Measurements from ENCODE around the gene PXDN. TPM values are rescaled to one million over a fixed set of nuclear protein-coding genes. Genes with fewer than 3 reads are reported as not detected.
A peak's percentile ranks its signal among the peaks of the same experiment; 100 is the strongest.

Gene PXDN
- total and polyA plus RNA-seq, 9 donors = 36.0 to 116 (median 54.5) TPM

DNA sequence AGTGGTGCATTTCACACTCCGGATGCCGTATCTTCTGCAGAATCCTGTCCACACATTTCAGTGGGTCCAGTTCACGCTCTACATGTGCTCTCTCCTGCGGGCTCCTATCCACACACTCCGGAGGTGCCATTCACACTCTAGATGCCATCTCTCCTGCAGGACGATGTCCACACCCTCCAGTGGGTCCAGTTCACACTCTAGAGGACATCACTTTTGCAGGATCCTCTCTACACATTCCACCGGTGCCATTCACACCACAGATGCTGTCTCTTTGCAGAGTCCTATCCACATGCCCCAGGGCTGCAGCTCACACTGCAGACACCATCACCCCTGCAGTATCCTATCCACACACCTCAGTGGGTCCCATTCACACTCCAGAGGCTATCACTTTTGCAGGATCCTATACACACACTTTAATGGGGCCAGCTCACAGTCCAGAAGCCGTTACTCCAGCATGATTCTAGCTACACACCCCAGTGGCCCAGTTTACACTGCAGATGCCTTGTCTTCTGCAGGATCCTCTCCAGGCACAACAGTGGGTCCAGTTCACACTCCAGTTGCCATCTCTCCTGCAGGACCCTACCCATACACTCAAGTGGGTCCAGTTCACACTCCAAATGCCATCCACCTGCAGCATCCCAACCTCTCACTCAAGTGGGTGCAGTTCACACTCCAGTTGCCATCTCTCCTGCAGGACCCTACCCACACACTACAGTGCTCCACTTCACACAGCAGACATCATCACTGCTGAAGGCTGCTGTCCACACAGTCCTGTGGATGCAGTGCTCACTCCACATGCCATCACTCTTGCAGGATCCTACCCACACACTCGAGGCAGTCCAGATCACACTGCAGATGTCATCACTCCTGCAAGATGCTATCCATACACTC lies 2.1 kb upstream of the PXDN start:
- WGBS, 3 donors = 87 to 90% (median 90%) methylated on average over 9 of the region's 9 CpGs
- peak in 1 of 5 donors; percentile 11 for DNase-seq
- TF ChIP-seq, protein P1, sequence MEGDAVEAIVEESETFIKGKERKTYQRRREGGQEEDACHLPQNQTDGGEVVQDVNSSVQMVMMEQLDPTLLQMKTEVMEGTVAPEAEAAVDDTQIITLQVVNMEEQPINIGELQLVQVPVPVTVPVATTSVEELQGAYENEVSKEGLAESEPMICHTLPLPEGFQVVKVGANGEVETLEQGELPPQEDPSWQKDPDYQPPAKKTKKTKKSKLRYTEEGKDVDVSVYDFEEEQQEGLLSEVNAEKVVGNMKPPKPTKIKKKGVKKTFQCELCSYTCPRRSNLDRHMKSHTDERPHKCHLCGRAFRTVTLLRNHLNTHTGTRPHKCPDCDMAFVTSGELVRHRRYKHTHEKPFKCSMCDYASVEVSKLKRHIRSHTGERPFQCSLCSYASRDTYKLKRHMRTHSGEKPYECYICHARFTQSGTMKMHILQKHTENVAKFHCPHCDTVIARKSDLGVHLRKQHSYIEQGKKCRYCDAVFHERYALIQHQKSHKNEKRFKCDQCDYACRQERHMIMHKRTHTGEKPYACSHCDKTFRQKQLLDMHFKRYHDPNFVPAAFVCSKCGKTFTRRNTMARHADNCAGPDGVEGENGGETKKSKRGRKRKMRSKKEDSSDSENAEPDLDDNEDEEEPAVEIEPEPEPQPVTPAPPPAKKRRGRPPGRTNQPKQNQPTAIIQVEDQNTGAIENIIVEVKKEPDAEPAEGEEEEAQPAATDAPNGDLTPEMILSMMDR (IDR thresholded peaks at IDR 0.05) = no peak
- intact Hi-C loops (cut with DNase I) = loop anchor here in 3 of 4 donors (5.0 to 10.0 kb wide), 2 partner anchors 72 to 159 kb away; no protein-coding TSS in a partner anchor
- no peak overlapping the region for H3K27ac ChIP-seq
- no peaks in the 10 kb centered on the region for H3K36me3 ChIP-seq
- peaks cover 2% of the 10 kb centered on the region for H3K4me1 ChIP-seq (ENCODE audit: insufficient read depth)
- no peaks in the 10 kb centered on the region for H3K27me3 ChIP-seq
- no peak overlapping the region for H3K4me3 ChIP-seq
- H3K9me3 ChIP-seq = no peaks in the 10 kb centered on the region

DNA sequence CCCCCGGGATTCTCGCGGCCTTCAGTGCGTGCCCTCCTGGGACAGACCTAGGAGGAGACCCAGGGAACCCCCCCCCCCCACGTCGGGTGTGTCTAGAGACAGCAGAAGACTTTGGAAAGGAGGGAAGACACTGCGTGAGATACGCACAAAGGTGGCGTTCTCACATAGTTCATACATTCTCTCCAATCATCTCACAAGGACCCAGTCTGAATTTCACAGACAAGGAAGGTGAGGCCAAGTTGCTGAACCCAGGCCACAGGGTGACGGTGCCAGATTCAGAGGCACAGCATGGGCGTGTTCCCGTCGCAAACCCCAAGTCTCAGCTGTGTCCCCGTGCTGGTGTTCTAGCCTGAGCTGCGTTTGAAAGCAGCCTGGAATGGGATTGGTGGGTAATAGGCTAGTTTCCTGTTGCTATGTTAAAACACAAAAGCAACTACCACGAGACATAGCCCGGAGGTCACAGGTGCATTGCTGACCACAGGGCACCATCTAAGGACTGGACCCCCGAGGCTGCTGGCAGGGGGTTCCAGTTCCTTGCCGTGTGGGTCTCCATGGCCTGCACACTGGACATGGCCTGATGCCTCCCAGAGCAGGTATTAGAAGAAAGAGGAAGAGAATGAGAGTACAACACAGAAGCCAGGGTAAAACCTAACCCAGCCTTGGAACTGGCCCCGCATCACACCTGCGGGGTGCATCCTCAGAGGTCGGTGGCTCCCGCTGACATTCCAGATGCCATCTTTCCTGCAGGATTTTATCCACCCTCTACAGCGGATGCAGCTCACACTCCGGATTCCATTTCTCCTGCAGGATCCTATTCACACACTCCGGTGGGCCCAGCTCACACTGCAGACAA lies 1.1 kb upstream of the PXDN start:
- H3K27me3 ChIP-seq = no peaks in the 10 kb centered on the region
- H3K4me3 ChIP-seq = peak overlapping the region; percentile 85
- peak overlapping the region; percentile 93 to 96 for H3K27ac ChIP-seq
- H3K9me3 ChIP-seq = no peaks in the 10 kb centered on the region
- TF ChIP-seq EP300 (IDR thresholded peaks at IDR 0.05) = no peak
- TF ChIP-seq, protein P1 (IDR thresholded peaks at IDR 0.05) = no peak
- TF ChIP-seq POLR2A (IDR thresholded peaks at IDR 0.05) = no peak
- DNase-seq = peak in 1 of 5 donors; percentile 18
- no peaks in the 10 kb centered on the region for H3K36me3 ChIP-seq
- peaks cover 8% of the 10 kb centered on the region for H3K4me1 ChIP-seq (ENCODE audit: insufficient read depth)
- intact Hi-C loops (cut with DNase I) = loop anchor here in 3 of 4 donors (5.0 to 10.0 kb wide), 2 partner anchors 71 to 158 kb away; no protein-coding TSS in a partner anchor
- 42 to 51% (median 48%) methylated on average over 26 of the region's 26 CpGs for WGBS, 3 donors

DNA sequence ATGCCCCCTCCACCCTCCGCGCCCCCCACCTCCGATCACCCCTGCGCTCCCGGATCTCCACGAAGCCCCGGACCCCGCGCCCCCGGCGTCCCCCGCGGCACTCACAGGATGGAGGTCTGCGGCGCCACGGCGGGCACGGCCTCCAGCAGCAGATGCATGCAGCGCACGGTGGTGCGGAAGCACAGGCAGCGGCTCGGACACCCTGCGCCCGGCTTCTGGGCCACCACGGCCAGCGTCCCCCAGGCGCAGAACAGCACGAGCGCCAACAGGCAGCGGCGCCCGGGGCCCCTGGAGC lies 217 bp downstream of the PXDN start:
- Histone ChIP-seq H3K4me3 (peak overlapping the region; percentile 85), H3K27me3 (no peaks in the 10 kb centered on the region), H3K9me3 (no peaks in the 10 kb centered on the region), H3K27ac (peak overlapping the region; percentile 93 to 96), H3K4me1 (ENCODE audit: insufficient read depth) (peaks cover 19% of the 10 kb centered on the region), H3K36me3 (no peaks in the 10 kb centered on the region)
- peak in 4 of 5 donors; percentile 45 to 68 (median 54) for DNase-seq
- whole genome bisulfite sequencing, 3 donors = 1% methylated on average over 33 of the region's 33 CpGs; no CpG with 5 or more reads in 2 of the 3 donors
- TF ChIP-seq, protein P1 (IDR thresholded peaks at IDR 0.05) = no peak
- TF ChIP-seq EP300 (IDR thresholded peaks at IDR 0.05) = no peak
- no peak for TF ChIP-seq POLR2A (IDR thresholded peaks at IDR 0.05)
- intact Hi-C loops (cut with DNase I) = loop anchor here (5.0 to 10.0 kb wide), 6 partner anchors 69 to 152 kb away; no protein-coding TSS in a partner anchor

DNA sequence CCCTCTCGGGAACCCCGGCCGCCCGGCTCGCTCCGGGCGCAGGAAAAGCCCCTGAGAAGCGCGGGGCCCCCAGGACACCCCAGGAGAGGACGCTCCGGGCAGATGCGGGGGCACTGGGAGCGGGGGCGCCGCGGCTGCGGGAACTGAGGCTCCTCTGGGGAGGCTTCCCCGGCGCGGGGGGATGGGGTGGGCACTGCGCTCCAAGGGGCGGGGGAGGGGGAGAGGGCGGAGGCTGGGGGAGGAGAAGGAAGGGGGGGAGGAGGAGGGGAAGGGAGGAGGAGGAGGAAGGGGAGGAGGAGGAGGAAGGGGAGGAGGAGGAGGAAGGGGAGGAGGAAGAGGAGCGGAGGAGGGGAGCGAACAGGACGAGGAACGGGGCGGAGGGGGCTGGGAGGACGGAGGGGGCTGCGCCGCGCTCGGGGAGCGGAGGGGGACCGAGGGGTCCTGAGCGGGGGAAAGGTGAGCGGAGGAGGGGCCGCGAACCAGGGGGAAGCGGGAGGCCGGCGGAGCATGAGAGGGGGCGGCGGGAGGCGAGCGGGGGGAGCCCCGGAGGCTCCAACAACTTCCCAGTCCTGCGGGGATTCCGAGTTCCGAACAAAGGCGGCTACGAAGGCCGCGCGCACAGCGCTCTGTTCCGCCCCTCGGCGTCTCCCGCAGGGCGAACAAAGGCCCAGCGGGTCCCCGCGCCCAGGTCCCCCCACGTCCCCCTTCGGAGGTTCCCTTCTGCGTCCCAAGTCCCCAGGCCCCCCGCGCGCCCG lies 742 bp downstream of the PXDN start:
- intact Hi-C loops (cut with DNase I) = loop anchor here (2.0 to 10.0 kb wide), 7 partner anchors 69 to 151 kb away; no protein-coding TSS in a partner anchor
- no peaks in the 10 kb centered on the region for H3K27me3 ChIP-seq
- peaks cover 21% of the 10 kb centered on the region for H3K4me1 ChIP-seq (ENCODE audit: insufficient read depth)
- no peaks in the 10 kb centered on the region for H3K9me3 ChIP-seq
- H3K27ac ChIP-seq = peak overlapping the region; percentile 93 to 96
- no peaks in the 10 kb centered on the region for H3K36me3 ChIP-seq
- 1% methylated on average over 14 to 70 of the region's 71 CpGs for WGBS, 3 donors
- peak overlapping the region; percentile 85 for H3K4me3 ChIP-seq
- TF ChIP-seq EP300 (IDR thresholded peaks at IDR 0.05) = no peak
- TF ChIP-seq, protein P1 (IDR thresholded peaks at IDR 0.05) = no peak
- TF ChIP-seq POLR2A (IDR thresholded peaks at IDR 0.05) = no peak
- DNase-seq = peak; percentile 57 to 74 (median 72)
